ENCODE results near the gene ITPA. TPM values are rescaled to one million over a fixed set of nuclear protein-coding genes. Genes with fewer than 3 reads are reported as not detected.
"Not testable (repeated sequence)": the region's sequence is repeated elsewhere in the genome, so short reads cannot be mapped to it uniquely, and the experiment has no call there.

The ITPA gene
- total RNA-seq, 4 donors from 2014 or later, result 58.3 to 81.3 (median 68.2) TPM

DNA sequence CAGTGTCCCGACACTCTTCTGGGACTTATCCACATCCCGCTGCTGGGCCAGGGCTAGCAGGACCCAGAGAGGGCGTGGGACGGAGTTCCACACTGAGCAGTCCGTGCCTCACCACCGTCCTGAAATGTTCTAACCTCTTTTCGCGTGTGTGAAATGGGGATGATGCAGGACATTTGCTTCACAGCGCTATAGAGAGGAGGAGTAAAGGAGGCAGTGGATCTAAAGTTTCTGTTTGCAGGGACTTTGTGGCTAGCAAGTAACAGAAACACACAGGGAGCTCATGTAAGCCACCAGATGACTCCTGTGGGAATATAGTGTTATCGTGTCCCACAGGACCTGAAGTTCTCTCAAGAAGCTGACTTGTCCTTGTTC is 634 bp downstream of the ITPA start:
- 0 to 2% methylated on average over 6 to 10 of the region's 10 CpGs for WGBS, 2 donors
- H3K9me3 ChIP-seq, result no peaks in the 10 kb centered on the region
- no peak for TF ChIP-seq CTCF (IDR thresholded peaks at IDR 0.05)
- no peak for TF ChIP-seq POLR2A (IDR thresholded peaks at IDR 0.05)
- H3K36me3 ChIP-seq, result no peaks in the 10 kb centered on the region
- H3K4me1 ChIP-seq, result peaks cover 17 to 35% of the 10 kb centered on the region in 2 donors
- no peaks in the 10 kb centered on the region for H3K27me3 ChIP-seq
- peak overlapping the region; percentile 57 to 75 (median 60) for H3K4me3 ChIP-seq (replicated peaks in 1 of 3)
- peak overlapping the region in 1 of 3 donors; percentile 78 for H3K27ac ChIP-seq
- intact Hi-C loops (cut with DNase I), result loop anchor here (10.0 kb wide), 1 partner anchor 195 kb away; the partner anchor contains the start of gene DNAAF9
- DNase-seq, result no peak

DNA sequence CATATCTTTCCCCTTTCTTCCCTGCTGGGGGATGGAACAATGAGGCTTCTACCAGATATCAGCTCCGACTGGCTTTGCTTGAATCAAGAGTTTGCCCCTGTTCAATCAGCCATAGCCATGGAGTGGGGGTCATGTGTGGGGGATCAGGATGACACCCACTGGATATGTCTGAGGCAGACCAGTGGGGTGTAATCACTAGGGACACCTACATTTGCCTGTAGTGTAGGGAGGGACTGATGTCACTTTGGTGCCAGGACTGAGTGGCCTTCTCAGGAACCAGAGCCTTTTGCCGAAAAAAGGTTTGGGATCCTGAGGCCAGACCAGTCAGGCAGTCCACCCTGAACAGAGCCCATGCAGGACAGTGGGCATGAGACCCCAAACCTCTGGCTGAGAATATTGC is 1.0 kb downstream of the ITPA start:
- no peak for DNase-seq
- H3K27ac ChIP-seq, result peak overlapping the region in 1 of 3 donors; percentile 78
- H3K27me3 ChIP-seq, result no peaks in the 10 kb centered on the region
- H3K9me3 ChIP-seq, result no peaks in the 10 kb centered on the region
- H3K4me1 ChIP-seq, result peaks cover 17 to 35% of the 10 kb centered on the region in 2 donors
- TF ChIP-seq CTCF (IDR thresholded peaks at IDR 0.05) (no peak), POLR2A (IDR thresholded peaks at IDR 0.05) (no peak)
- H3K4me3 ChIP-seq (replicated peaks in 1 of 3), result peak overlapping the region in 1 of 3 donors; percentile 75
- H3K36me3 ChIP-seq, result peaks cover 0 to 4% of the 10 kb centered on the region in 2 donors
- intact Hi-C loops (cut with DNase I), result no loop called here
- WGBS, 2 donors, result 75 to 87% methylated on average over 2 of the region's 2 CpGs

GRCh38 chr20:3213226-3213625 is 3.9 kb downstream of the ITPA start:
- Histone ChIP-seq H3K36me3 (peaks cover 0 to 7% of the 10 kb centered on the region in 2 donors), H3K4me3 (replicated peaks in 1 of 3) (no peak overlapping the region), H3K27ac (peak overlapping the region; percentile 68 to 80 (median 74)), H3K27me3 (no peaks in the 10 kb centered on the region), H3K9me3 (no peaks in the 10 kb centered on the region), H3K4me1 (peaks cover 19 to 35% of the 10 kb centered on the region in 2 donors)
- WGBS, 2 donors, result 28 to 43% methylated on average over 7 of the region's 7 CpGs
- peak; percentile 78 to 81 for DNase-seq
- intact Hi-C loops (cut with DNase I), result no loop called here
- TF ChIP-seq CTCF (IDR thresholded peaks at IDR 0.05) (no peak), POLR2A (IDR thresholded peaks at IDR 0.05) (no peak)

DNA sequence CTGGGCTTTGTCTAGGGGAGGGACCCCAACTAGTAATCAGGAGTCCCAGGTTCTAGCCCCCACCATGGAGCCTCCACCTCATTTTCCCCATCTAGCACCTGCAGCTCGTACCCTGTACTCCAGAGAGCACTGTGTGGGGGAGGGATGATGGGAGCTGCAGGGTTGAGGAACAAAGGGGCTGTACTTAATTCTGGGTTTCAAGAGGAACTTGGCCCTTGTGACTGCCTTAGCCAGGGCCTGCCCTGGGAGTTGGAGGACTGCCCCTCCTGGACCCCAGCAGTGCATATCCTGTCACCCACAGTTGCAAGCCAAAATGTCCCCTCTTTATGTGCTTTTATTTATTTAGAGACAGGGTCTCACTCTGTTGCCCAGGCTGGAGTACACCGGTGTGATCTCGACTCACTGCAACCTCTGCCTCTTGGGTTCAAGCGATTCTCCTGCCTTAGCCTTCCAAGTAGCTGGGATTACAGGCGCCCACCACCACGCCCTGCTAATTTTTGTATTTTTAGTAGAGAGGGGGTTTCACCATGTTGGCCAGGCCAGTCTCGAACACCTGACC is 6.1 kb downstream of the ITPA start:
- H3K36me3 ChIP-seq; DNase-seq; H3K4me3 ChIP-seq (replicated peaks in 1 of 3); H3K27me3 ChIP-seq; H3K27ac ChIP-seq; H3K9me3 ChIP-seq: not testable (repeated sequence)
- WGBS, 2 donors, result 97 to 98% methylated on average over 7 of the region's 7 CpGs
- peaks cover 20 to 33% of the 10 kb centered on the region in 2 donors for H3K4me1 ChIP-seq
- intact Hi-C loops (cut with DNase I), result loop anchor here (5.0 kb wide), 1 partner anchor 102 kb away; no protein-coding TSS in a partner anchor

DNA sequence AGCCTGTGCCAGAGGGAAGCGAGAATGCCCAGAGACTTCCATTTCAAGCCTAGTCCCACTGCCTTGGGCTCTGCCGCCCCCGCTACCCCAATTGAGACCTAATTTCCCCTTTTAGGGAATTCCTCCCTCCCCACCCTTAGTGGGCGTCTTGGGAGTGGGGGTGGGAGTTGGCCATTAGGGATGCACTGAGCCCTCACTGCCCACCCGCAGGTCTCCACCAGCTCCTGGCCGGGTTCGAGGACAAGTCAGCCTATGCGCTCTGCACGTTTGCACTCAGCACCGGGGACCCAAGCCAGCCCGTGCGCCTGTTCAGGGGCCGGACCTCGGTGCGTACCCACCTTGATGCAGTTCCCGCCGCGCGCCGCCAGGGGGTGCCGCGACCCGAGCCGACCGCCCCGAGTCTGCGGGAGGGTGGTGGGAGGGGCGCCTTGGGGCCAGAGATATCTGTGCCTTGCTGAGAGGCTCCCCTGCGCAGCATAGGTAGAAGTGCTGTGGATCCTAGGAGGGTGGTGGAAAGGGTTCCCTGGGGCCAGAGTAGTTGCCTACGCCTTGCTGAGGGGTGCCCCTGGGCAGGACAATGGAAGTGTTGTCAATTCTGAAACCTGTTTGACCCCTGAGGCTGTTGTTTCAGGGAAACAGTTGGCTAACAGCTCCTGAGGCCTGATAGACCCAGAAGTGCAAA is 9.2 kb downstream of the ITPA start:
- 23 to 41% methylated on average over 13 to 28 of the region's 30 CpGs for WGBS, 2 donors
- DNase-seq, result peak; percentile 62 to 80
- H3K9me3 ChIP-seq, result no peaks in the 10 kb centered on the region
- intact Hi-C loops (cut with DNase I), result loop anchor here (2.0 to 5.0 kb wide), 2 partner anchors 58 to 99 kb away; no protein-coding TSS in a partner anchor
- H3K36me3 ChIP-seq, result peaks cover 0 to 7% of the 10 kb centered on the region in 2 donors
- peak overlapping the region; percentile 79 to 83 (median 83) for H3K27ac ChIP-seq
- H3K4me3 ChIP-seq (replicated peaks in 1 of 3), result no peak overlapping the region
- TF ChIP-seq CTCF (IDR thresholded peaks at IDR 0.05) (peak; percentile 80 to 96 (median 90)), POLR2A (IDR thresholded peaks at IDR 0.05) (no peak)
- peaks cover 38 to 44% of the 10 kb centered on the region in 2 donors for H3K4me1 ChIP-seq
- H3K27me3 ChIP-seq, result no peaks in the 10 kb centered on the region
